WTC11 (cell line): ENCODE data around the gene FLT4.

Experiments
- GABPB1 ChIP-seq: sonication (generic); formaldehyde crosslinking; IDR thresholded peaks from 2 replicates; pipeline ENCODE4 v1.8.1; 2023; ENCODE audit warnings: mild to moderate bottlenecking, missing genetic modification reagents
- TF ChIP-seq, protein P1 (sequence below): fragments of 200-600 bp; IDR thresholded peaks from 2 replicates; pipeline ENCODE4 v1.8.0; 2022; ENCODE audit warnings: antibody characterized with exemption

DNA sequence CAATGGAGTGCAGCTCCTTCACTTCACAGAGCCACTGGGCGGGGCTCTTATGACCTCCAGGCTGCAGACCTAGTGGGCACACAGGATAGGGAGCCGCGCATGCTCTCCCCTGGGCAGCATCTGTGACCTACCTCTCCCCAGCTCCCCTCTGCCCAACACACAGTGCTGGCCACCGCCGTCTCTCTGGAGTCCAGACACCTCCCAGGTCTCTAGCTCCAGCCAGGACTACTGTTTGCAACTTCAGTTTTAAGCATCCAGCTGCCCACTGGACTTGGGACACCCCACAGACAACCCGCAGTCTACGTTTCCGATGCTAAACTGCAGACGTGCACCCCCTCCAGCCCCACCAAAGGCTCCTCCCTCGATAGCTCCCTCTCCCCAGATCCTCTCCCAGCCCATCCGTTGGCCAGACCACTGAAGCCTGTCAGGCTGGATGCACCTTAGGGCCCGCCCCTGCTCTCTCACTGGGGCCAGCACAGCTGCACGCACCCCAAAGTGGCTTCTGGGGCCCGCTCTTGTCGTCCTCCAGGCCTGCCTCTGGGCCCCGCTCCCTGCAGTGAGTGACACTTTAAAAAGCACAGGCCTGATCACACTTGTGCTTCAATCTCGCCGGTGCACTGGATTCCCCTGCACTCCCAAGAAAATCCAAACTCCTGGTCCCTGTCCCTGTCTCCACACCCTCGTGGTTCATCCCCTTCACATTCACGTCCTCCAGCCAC, 11.3 kb downstream of the FLT4 start:
- TF ChIP-seq, protein P1, sequence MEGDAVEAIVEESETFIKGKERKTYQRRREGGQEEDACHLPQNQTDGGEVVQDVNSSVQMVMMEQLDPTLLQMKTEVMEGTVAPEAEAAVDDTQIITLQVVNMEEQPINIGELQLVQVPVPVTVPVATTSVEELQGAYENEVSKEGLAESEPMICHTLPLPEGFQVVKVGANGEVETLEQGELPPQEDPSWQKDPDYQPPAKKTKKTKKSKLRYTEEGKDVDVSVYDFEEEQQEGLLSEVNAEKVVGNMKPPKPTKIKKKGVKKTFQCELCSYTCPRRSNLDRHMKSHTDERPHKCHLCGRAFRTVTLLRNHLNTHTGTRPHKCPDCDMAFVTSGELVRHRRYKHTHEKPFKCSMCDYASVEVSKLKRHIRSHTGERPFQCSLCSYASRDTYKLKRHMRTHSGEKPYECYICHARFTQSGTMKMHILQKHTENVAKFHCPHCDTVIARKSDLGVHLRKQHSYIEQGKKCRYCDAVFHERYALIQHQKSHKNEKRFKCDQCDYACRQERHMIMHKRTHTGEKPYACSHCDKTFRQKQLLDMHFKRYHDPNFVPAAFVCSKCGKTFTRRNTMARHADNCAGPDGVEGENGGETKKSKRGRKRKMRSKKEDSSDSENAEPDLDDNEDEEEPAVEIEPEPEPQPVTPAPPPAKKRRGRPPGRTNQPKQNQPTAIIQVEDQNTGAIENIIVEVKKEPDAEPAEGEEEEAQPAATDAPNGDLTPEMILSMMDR: no peak
- TF ChIP-seq GABPB1: no peak
